Melanocyte of skin (primary cell): ENCODE data around the gene SHC4. TPM values are rescaled to one million over a fixed set of nuclear protein-coding genes. Genes with fewer than 3 reads are reported as not detected.

Source experiments
- small RNA-seq, 2 donors: library from RNA; depleted of rRNA; stranded (forward); fragments of <200 nt; gene quantifications; one replicate each; pipeline ENCODE3, GENCODE V24; 2012
- total RNA-seq, 2 donors: library from RNA; depleted of rRNA; stranded (reverse); fragments of >200 nt; gene quantifications; 2 replicates each; pipeline ENCODE4 v1.2.3, GENCODE V29; 2012

Gene SHC4
- total RNA-seq, result 10 to 100 TPM; 61.3 to 72.9 TPM

GRCh38 chr15:48963524-48964113 is at the start of gene SHC4:
SHC4 (minus strand) TSS chr15:48963919; CDS start chr15:48963015, 904 bp downstream.

GRCh38 chr15:48877630-48878595 is 85.8 kb downstream of the SHC4 start, which contains the start of gene EID1:
EID1 (plus strand) TSS chr15:48878134; CDS start chr15:48878177, 43 bp downstream.

GRCh38 chr15:48810414-48811324 is 153.1 kb downstream of the SHC4 start, which contains the start of gene CEP152:
CEP152 (minus strand) TSS chr15:48811069; CDS start chr15:48805649, 5,420 bp downstream.

Small RNA genes lying within 50 kb of the gene (small RNA-seq; reads per million reads assigned to genes)
- 0 reads per million in 2 donors for gene RF00019

Other genes with a start within 250 kb of the SHC4 start
- gene CEP152, start 152.8 kb downstream of the SHC4 start, total RNA-seq, result 10 to 100 TPM in 1 of 2 donors, 1 to 10 TPM in 1; 8.3 to 21.3 TPM
- 100 to 1,000 TPM; 151 to 229 TPM for gene EID1, start 85.8 kb downstream of the SHC4 start, total RNA-seq
- gene SECISBP2L, start 82.5 kb upstream of the SHC4 start, total RNA-seq, result 10 to 100 TPM; 62.6 to 65.7 TPM
- gene COPS2, start 191.7 kb upstream of the SHC4 start, total RNA-seq, result 10 to 100 TPM; 52.3 to 66.3 TPM
- 10 to 100 TPM; 35.1 to 50.0 TPM for gene GALK2, start 206.3 kb upstream of the SHC4 start, total RNA-seq